Thymus (tissue), 11 donors: ENCODE data around the gene PTPN1. TPM values are rescaled to one million over a fixed set of nuclear protein-coding genes. Genes with fewer than 3 reads are reported as not detected.
A peak's percentile ranks its signal among the peaks of the same experiment; 100 is the strongest.

Source experiments
- DNase-seq, 9 donors: peaks; one replicate each; pipeline ENCODE4 v3.0.0-alpha.2; 2013; ENCODE audit warnings: low spot score in 9 of 9, low read depth in 6 of 9, missing footprints in 1 of 9
- H3K27ac ChIP-seq, 2 donors: one replicate each; pipeline ENCODE4 v1.5.1; 2013; ENCODE audit warnings: control low read depth in 1 of 2, low read depth in 1 of 2, low read length in 1 of 2, mild to moderate bottlenecking in 1 of 2, moderate library complexity in 1 of 2
- H3K27me3 ChIP-seq, 2 donors: one replicate each; pipeline ENCODE4 v1.5.1; 2013; ENCODE audit warnings: low read length in 1 of 2; ENCODE audit not compliant: control insufficient read depth in 2 of 2, insufficient read depth in 1 of 2
- H3K36me3 ChIP-seq, 2 donors: one replicate each; pipeline ENCODE4 v1.5.1; 2013; ENCODE audit warnings: low read length in 1 of 2, mild to moderate bottlenecking in 1 of 2, moderate library complexity in 1 of 2; ENCODE audit not compliant: control insufficient read depth in 2 of 2, insufficient read depth in 2 of 2
- H3K4me1 ChIP-seq, 2 donors: one replicate each; pipeline ENCODE4 v1.5.1; 2013; ENCODE audit warnings: low read length in 2 of 2; ENCODE audit not compliant: control insufficient read depth in 2 of 2, insufficient read depth in 2 of 2
- H3K4me3 ChIP-seq, 2 donors: one replicate each; pipeline ENCODE4 v1.5.1; 2013; ENCODE audit warnings: low read length in 2 of 2, control low read depth in 1 of 2, mild to moderate bottlenecking in 1 of 2
- H3K9me3 ChIP-seq, 2 donors: one replicate each; pipeline ENCODE4 v1.5.1; 2013; ENCODE audit warnings: low read length in 1 of 2, mild to moderate bottlenecking in 1 of 2; ENCODE audit not compliant: control insufficient read depth in 2 of 2, insufficient read depth in 1 of 2
- WGBS: extraction: QIAGEN DNeasy Blood & Tissue Kit; methylation state at CpG from one replicate; pipeline ENCODE4 v1.1.7; 2013; 5-methylcytosine and 5-hydroxymethylcytosine counted together
- polyA plus RNA-seq: library from polyadenylated mRNA; stranded (reverse); fragments of 200-250 nt; gene quantifications from one replicate; pipeline ENCODE4 v1.2.3, GENCODE V29; 2013
- total RNA-seq: library from RNA; stranded (reverse); fragments of 120-200 nt; gene quantifications from one replicate; pipeline ENCODE4 v1.2.4, GENCODE V29; 2013
- donor health status: healthy.

The PTPN1 gene
- total and polyA plus RNA-seq, 2 donors = 23.0 to 56.1 TPM

DNA sequence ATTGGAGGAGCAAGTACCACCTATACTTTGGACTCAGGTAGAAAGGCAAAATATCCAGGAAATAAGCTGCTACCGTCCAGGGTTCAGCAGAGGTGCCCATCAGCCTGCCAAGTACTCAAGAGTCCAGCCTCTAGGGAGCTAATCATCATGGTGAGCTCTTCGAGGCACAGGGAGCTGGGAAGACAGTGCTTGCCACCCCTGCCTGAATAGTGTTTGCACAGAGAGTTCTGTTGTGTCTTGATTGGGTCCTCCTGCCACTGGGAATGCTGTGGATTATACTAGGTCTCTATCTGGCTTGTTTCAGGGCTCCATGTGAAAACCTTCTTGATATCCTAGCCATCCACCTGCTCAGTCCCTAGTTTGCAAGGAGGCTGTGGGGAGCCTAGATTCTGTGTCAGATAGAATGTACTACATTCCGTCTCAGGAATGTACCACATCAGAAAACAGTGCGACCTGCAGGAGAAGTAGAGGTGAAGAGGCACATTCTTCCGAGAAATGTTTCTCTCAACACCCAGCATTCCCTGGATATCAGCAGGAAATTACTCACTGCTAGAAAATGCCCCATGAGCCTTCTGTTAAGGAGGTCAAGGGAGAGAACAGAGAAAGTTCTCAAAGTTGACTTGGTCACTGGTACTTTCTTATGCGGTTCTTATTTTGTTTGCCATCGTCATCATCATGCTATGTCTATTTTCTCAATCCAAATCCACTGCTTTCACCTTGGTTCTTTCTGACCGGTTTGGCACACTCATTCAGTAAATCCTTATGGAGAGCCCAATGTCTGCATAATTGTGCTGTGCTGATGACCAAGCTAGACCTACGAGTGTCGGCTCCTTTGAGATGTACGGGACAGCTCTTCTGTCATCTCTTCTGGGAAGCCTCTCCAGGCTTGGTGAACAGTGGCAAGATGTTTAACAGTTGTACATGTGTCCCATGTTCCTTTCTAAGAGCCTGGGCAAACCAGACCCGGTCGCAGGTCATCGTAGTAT, 30.7 kb downstream of the PTPN1 start:
- no peaks in the 10 kb centered on the region for H3K27me3 ChIP-seq
- no peak overlapping the region for H3K27ac ChIP-seq
- peaks cover 0 to 4% of the 10 kb centered on the region in 2 donors for H3K36me3 ChIP-seq
- WGBS = 80% methylated on average over 14 of the region's 14 CpGs
- no peak for DNase-seq
- no peak overlapping the region for H3K4me3 ChIP-seq
- H3K9me3 ChIP-seq = no peaks in the 10 kb centered on the region
- peaks cover 6 to 10% of the 10 kb centered on the region in 2 donors for H3K4me1 ChIP-seq

DNA sequence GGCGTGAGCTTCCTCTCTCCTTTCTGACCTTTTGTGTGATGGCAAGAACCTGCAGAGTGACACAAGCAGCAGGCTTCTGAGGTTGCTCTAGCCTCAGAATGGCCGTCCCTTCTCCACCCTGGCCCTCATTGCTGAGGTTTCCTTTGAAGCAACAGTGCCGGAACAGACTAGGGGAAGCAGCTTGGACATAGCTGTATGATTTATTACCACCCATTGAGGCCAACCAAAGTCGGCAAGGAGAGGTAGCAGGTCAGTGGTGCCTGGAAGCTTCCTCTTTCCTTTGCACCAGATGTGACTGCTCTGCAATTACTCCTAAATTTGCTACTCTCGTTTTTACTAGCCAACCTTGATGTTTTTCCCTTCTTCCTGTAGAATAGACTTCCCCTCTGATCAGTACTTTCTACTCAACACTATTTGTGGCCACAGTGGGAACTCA, 31.4 kb downstream of the PTPN1 start:
- 44% methylated on average over 5 of the region's 5 CpGs for WGBS
- peaks cover 0 to 4% of the 10 kb centered on the region in 2 donors for H3K36me3 ChIP-seq
- H3K9me3 ChIP-seq = no peaks in the 10 kb centered on the region
- peaks cover 10 to 16% of the 10 kb centered on the region in 2 donors for H3K4me1 ChIP-seq
- peak overlapping the region in 1 of 2 donors; percentile 31 for H3K27ac ChIP-seq
- no peak for DNase-seq
- H3K4me3 ChIP-seq = no peak overlapping the region
- H3K27me3 ChIP-seq = no peaks in the 10 kb centered on the region

DNA sequence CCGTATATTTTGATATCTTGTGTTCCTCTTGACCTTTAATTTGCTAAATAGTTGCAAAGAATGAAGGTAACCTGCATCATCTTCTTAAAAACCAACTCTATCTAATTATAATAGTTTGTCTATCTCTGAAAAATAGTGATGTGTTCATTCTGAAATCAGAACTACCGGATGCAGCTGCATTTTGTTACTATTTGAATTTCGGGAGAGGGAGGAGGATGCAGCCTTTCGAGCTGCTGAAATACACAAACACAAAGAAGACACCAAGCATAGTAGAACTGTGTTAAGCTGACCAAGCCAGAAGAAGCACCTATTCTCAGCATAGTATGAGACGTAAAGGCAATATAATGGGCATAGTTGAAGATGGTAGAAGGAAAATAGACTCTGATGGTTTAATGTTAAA, 33.1 kb downstream of the PTPN1 start:
- no peak for DNase-seq
- 63% methylated on average over 5 of the region's 5 CpGs for WGBS
- H3K27ac ChIP-seq = no peak overlapping the region

DNA sequence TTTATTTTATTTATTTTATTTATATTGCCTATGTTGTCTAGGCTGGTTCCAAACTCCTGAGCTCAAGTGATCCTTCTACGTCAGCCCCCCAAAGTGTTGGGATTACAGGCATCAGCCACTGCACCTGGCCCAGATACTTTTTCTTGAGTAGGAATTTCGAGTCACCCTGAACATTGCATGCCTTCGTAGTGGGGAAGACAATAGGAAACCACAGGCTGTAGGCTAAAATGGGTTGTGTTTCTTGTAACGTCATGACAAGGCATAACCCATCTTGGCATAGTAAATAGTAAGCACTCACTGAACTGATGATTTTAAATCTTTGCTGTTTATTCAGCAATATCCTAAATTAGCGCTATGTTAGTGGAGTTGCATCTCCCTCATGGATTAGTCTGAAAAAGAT, 34.9 kb downstream of the PTPN1 start:
- Histone ChIP-seq H3K4me1 (peaks cover 11 to 15% of the 10 kb centered on the region in 2 donors), H3K9me3 (no peaks in the 10 kb centered on the region), H3K36me3 (peaks cover 4 to 9% of the 10 kb centered on the region in 2 donors), H3K4me3 (no peak overlapping the region), H3K27me3 (no peaks in the 10 kb centered on the region), H3K27ac (no peak overlapping the region)
- no peak for DNase-seq
- WGBS = 50% methylated on average over 5 of the region's 5 CpGs

More for the DNA sequence above, 33.1 kb downstream of the PTPN1 start:
- Histone ChIP-seq H3K36me3 (peaks cover 0 to 5% of the 10 kb centered on the region in 2 donors), H3K9me3 (no peaks in the 10 kb centered on the region), H3K27me3 (no peaks in the 10 kb centered on the region), H3K4me1 (peaks cover 11 to 15% of the 10 kb centered on the region in 2 donors), H3K4me3 (no peak overlapping the region)

DNA sequence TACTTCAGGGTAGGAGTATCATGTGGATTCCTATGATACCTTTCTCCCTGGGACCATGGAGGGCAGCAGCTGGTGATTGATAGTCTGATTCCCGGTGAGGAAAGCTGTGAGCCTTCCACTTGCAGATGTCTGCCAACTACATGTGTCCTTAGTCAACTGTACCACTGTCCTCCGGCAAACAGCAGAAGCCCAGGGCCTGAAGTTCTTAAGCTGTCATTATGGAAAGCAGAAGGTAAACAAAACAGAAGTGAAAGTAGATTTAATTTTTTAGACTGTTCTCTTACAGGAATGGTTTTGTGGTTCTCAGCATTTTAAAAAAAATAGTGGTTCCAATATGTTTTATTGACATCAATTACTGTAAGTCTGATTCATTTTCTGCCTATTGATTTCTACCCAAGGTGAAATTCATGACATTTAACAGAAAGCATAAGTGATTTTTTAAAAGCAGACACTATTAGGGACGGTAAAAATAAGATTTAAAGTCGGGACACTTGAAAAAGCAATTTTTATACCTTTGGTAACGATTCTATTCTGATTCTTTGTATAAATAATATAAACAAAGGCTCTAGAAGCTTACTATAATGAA, 36.6 kb downstream of the PTPN1 start:
- no peaks in the 10 kb centered on the region for H3K9me3 ChIP-seq
- WGBS = 62% methylated on average over 5 of the region's 5 CpGs
- H3K36me3 ChIP-seq = peaks cover 4 to 5% of the 10 kb centered on the region in 2 donors
- no peaks in the 10 kb centered on the region for H3K27me3 ChIP-seq
- peaks cover 11 to 15% of the 10 kb centered on the region in 2 donors for H3K4me1 ChIP-seq
- H3K27ac ChIP-seq = peak overlapping the region in 1 of 2 donors; percentile 65
- H3K4me3 ChIP-seq = no peak overlapping the region
- peak in 1 of 9 donors; percentile 20 for DNase-seq

DNA sequence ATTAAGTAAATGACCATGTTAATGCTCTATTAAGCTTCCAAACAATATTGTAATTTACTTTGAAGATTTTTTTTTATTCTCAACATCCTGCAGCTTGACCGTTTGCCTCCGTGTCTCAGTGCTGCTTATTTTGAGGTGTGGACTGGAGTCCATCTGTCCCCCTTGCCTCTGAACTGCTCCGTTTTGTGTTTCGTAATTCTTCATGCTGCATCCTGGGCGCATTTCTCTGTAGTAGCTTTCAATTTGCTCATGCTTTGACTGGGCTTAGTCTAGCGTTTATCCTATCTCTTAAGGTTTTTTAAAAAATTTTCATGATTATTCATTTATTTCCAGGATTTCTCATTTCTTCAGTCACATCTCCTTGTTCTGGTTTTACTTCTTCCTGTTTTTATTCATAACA, 37.8 kb downstream of the PTPN1 start:
- DNase-seq = no peak
- 94% methylated on average over 6 of the region's 6 CpGs for WGBS
- no peak overlapping the region for H3K27ac ChIP-seq

DNA sequence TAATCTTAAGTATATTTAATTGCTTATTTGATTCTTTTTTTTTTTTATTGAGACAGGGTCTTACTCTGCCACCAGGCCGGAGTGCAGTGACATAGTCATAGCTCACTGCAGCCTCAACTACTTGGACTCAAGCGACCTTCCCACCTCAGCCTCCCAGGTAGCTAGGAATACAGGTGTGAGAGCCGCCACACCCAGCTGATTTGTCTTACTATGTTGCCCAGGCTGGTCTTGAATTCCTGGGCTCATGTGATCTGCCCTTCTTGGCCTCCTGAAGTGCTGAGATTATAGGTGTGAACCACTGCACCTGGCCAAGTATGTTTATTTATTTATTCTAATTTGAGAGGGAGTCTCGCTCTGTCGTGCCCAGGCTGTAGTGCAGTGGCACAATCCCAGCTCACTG, 38.2 kb downstream of the PTPN1 start:
- H3K4me1 ChIP-seq = peaks cover 11 to 15% of the 10 kb centered on the region in 2 donors
- no peaks in the 10 kb centered on the region for H3K27me3 ChIP-seq
- no peak overlapping the region for H3K27ac ChIP-seq
- H3K36me3 ChIP-seq = peaks cover 4 to 5% of the 10 kb centered on the region in 2 donors
- no peak for DNase-seq
- H3K4me3 ChIP-seq = no peak overlapping the region
- WGBS = 98% methylated on average over 5 of the region's 5 CpGs
- H3K9me3 ChIP-seq = no peaks in the 10 kb centered on the region

More for the DNA sequence above, 37.8 kb downstream of the PTPN1 start:
- no peak overlapping the region for H3K4me3 ChIP-seq
- peaks cover 4 to 5% of the 10 kb centered on the region in 2 donors for H3K36me3 ChIP-seq
- no peaks in the 10 kb centered on the region for H3K9me3 ChIP-seq
- H3K27me3 ChIP-seq = no peaks in the 10 kb centered on the region
- H3K4me1 ChIP-seq = peaks cover 11 to 15% of the 10 kb centered on the region in 2 donors

DNA sequence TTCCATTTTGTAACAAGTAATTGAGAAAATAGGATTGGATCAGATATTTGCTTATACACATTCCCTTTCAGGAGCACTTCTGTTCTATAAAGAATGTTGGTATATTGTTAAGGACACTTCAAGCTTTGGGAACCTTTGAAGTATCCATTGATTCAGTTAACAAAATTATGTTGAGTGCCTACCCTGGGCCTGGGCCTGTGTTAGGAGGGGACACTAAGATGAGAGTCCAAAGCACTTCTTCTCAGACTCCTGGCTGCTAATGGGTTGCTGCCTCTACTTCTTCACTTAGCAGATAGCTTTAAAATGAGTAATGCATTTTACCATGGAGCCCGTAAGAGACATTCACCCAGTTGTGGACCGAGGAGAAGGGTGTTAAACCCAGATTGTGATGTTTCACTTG, 40.3 kb downstream of the PTPN1 start:
- 97% methylated on average over 2 of the region's 2 CpGs for WGBS

DNA sequence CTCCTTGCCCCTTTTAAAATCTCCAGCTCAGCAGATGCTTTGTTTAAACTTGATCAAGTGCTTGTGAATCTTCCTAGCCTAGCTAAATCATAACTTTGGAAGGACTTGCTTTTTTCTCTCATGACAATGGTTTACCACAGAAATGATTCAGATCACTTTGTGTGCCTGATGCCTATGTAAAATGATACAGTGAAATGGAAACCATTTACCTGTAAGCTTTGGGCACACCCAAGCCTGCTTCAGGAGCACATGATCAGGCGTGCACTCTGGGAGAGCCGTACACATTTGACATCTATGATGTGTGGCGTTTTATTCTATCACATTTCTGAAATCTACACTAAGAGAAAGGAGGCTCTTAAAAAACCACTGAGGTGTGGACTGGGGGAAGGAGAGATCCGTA, 41.1 kb downstream of the PTPN1 start:
- H3K36me3 ChIP-seq = peaks cover 4 to 5% of the 10 kb centered on the region in 2 donors
- WGBS = 98% methylated on average over 4 of the region's 4 CpGs
- H3K9me3 ChIP-seq = peaks cover 0 to 4% of the 10 kb centered on the region in 2 donors
- H3K4me3 ChIP-seq = no peak overlapping the region
- no peaks in the 10 kb centered on the region for H3K27me3 ChIP-seq
- peak in 1 of 9 donors; percentile 23 for DNase-seq
- H3K27ac ChIP-seq = peak overlapping the region in 1 of 2 donors; percentile 52
- peaks cover 5 to 6% of the 10 kb centered on the region in 2 donors for H3K4me1 ChIP-seq

More for the DNA sequence above, 40.3 kb downstream of the PTPN1 start:
- no peaks in the 10 kb centered on the region for H3K27me3 ChIP-seq
- no peak overlapping the region for H3K4me3 ChIP-seq
- peaks cover 10 to 13% of the 10 kb centered on the region in 2 donors for H3K4me1 ChIP-seq
- peaks cover 0 to 4% of the 10 kb centered on the region in 2 donors for H3K9me3 ChIP-seq
- no peak for DNase-seq
- peak overlapping the region in 1 of 2 donors; percentile 19 for H3K27ac ChIP-seq
- H3K36me3 ChIP-seq = peaks cover 4 to 5% of the 10 kb centered on the region in 2 donors
